ENCODE measurements around the gene ARPC2. TPM values are rescaled to one million over a fixed set of nuclear protein-coding genes. Genes with fewer than 3 reads are reported as not detected.

ARPC2 gene
- total and polyA plus RNA-seq, 10 of the 15 experiments (the other 5 are each of a cell fraction or from before 2014, with no cell fraction given): 440 to 980 (median 709) TPM

DNA sequence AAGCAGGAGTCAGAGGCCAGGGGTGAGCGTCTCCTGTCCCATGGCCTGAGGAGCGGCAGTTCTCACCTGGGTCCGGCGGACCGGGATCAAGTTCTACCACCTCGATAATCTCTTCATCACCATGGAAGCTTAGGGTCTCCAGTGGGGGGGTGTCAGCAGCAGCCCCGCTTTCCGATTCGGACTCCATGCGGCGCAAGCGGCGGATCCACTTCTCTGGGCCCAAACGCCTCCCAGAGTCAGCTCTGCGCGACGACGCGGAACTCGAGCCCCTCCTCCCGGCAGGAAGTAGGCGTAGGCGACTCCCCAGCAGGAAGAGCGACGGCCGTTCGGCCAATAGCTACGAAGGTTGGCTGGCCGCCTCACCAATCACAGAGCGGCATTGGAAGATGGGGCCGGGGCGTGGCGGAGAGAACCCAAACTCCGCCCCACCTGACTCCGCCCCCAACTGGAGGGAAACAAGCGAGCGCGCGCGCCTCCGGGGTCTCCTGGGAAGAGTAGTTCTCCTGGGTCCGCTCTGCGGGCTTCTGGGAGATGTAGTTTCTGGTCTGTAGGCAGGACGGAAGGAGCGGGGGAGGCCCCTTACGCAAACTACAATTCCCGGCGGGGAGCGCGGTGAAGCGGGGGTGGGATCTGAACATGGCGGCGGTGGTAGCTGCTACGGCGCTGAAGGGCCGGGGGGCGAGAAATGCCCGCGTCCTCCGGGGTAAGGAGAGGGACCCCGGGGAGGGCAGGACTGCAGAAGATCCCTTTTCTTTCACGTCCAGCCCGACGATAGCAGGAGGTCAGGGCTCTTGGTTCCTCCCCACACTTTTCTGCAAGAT lies 53.1 kb downstream of the ARPC2 start, which contains the start of the genes AAMP and PNKD (continued):
- TF ChIP-seq, protein P1, sequence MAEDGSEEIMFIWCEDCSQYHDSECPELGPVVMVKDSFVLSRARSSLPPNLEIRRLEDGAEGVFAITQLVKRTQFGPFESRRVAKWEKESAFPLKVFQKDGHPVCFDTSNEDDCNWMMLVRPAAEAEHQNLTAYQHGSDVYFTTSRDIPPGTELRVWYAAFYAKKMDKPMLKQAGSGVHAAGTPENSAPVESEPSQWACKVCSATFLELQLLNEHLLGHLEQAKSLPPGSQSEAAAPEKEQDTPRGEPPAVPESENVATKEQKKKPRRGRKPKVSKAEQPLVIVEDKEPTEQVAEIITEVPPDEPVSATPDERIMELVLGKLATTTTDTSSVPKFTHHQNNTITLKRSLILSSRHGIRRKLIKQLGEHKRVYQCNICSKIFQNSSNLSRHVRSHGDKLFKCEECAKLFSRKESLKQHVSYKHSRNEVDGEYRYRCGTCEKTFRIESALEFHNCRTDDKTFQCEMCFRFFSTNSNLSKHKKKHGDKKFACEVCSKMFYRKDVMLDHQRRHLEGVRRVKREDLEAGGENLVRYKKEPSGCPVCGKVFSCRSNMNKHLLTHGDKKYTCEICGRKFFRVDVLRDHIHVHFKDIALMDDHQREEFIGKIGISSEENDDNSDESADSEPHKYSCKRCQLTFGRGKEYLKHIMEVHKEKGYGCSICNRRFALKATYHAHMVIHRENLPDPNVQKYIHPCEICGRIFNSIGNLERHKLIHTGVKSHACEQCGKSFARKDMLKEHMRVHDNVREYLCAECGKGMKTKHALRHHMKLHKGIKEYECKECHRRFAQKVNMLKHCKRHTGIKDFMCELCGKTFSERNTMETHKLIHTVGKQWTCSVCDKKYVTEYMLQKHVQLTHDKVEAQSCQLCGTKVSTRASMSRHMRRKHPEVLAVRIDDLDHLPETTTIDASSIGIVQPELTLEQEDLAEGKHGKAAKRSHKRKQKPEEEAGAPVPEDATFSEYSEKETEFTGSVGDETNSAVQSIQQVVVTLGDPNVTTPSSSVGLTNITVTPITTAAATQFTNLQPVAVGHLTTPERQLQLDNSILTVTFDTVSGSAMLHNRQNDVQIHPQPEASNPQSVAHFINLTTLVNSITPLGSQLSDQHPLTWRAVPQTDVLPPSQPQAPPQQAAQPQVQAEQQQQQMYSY (CRISPR knock-in tag; IDR thresholded peaks at IDR 0.05): no peak
- peak; percentile 65 for TF ChIP-seq NR2F1 (conservative IDR thresholded peaks at IDR 0.05)
- TF ChIP-seq SPI1 (IDR thresholded peaks at IDR 0.05; ENCODE audit: borderline replicate concordance, insufficient read depth, low read depth, low read length): peak; percentile 15; the same call in 1 of the 2 replicates
- TF ChIP-seq SMARCA5 (IDR thresholded peaks at IDR 0.05): peak; percentile 56; the same call in 1 of the 2 replicates

DNA sequence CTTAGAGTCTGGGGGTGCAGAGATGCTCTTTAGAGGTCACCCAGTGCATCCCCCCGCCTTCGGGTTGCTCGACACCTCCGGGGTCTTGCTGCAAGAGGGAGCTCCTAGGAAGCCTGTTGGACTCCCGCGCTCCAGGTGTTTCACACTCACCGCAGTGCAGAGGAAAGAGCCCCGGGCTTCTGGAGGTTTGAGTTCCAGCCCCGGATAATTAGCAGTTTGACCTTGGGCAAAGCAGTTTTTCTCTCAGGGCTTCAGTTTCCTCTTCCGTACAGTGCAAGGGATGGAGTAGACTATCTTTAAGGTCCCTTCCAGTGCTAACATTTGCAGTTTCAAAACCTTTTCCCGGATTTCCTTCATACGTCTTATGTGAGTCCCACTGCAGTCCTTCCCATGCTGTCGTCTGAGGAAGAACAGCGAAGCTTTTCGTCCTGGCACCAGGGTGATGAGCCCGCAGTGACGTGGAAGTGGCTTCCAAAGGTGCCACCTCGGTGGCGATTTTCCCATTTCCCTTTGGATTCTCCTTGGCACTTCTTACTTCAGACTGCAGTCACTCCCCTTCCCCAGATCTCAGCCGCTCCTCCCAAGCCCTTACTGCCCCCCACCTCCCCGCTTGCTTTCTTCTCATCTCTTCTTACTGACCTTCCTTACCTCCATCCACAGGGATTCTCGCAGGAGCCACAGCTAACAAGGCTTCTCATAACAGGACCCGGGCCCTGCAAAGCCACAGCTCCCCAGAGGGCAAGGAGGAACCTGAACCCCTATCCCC lies 53.9 kb downstream of the ARPC2 start:
- CTCF ChIA-PET: interaction anchor here (0.7 to 7.0 kb wide), 27 partner anchors 10 to 416 kb away, joined by 3 to 154 read pairs (median 6); partner anchors contain the start of genes ARPC2, CATIP, GPBAR1 and RNF25
- SMC1A ChIA-PET (ENCODE audit: uncharacterized antibody, unreplicated experiment): interaction anchor here (0.6 to 7.6 kb wide), 18 partner anchors 17 to 300 kb away, joined by 3 to 194 read pairs (median 4); partner anchors contain the start of genes CATIP and TMBIM1
- Histone ChIP-seq H3K4me2 (ENCODE audit: control insufficient read depth, insufficient read depth) (peak overlapping the region; percentile 90), H3K27ac (ENCODE audit: control insufficient read depth, insufficient read depth) (peak overlapping the region; percentile 36), H3K27me3 (replicated peaks in 1 of 2; ENCODE audit: control insufficient read depth in 2 of 2, insufficient read depth in 2 of 2, low read length in 1 of 2) (no peaks in the 10 kb centered on the region), H3K36me3 (ENCODE audit: control insufficient read depth in 2 of 2, insufficient read depth in 2 of 2, low read length in 1 of 2) (peaks cover 20% of the 10 kb centered on the region in 2 experiments), H4K20me1 (ENCODE audit: control insufficient read depth, insufficient read depth) (no peaks in the 10 kb centered on the region), H3K9ac (ENCODE audit: control insufficient read depth, insufficient read depth, low read length) (peak overlapping the region; percentile 65), H3K79me2 (ENCODE audit: control insufficient read depth, insufficient read depth, low read length) (peaks cover 19% of the 10 kb centered on the region), H3K9me3 (replicated peaks; ENCODE audit: control insufficient read depth, insufficient read depth, low read length) (no peaks in the 10 kb centered on the region), H3K4me3 (peak overlapping the region; percentile 88), H2AFZ (ENCODE audit: control insufficient read depth, low read depth, low read length) (peak overlapping the region; percentile 66), H3K4me1 (ENCODE audit: control insufficient read depth, insufficient read depth, low read length) (peaks cover 18% of the 10 kb centered on the region)
- no TSS peak for BruUV-seq (replicated peaks)
- ATAC-seq (no peak), DNase-seq (ENCODE audit: low read depth, low spot score) (no peak), FAIRE-seq (no peak)
- RAD21 ChIA-PET (ENCODE audit: unreplicated experiment): interaction anchor here (0.7 to 7.3 kb wide), 27 partner anchors 9 to 417 kb away, joined by 3 to 141 read pairs (median 4); partner anchors contain the start of genes BCS1L, CATIP, CTDSP1 and TMBIM1
- in situ Hi-C loops (cut with MboI): no loop called here
- 0 out of 2 replicates have a peak, but pooled peaks have one; percentile 0 for TF ChIP-seq PML (IDR thresholded peaks at IDR 0.05; ENCODE audit: low read length)
- TF ChIP-seq IKZF2 (IDR thresholded peaks at IDR 0.05): 0 out of 4 replicates have a peak, but pooled peaks of 1 of the 2 experiments have one; percentile 20
- TF ChIP-seq MTA2 (IDR thresholded peaks at IDR 0.05; ENCODE audit: low read depth): no peak
- POLR2A ChIA-PET: interaction anchor here (0.5 to 6.8 kb wide), 18 partner anchors 13 to 806 kb away, joined by 3 to 84 read pairs (median 4); partner anchors contain the start of genes ARPC2 and TMBIM1
- intact Hi-C loops (cut with micrococcal nuclease; ENCODE audit: unreplicated experiment): loop anchor here (1.0 to 5.0 kb wide), 3 partner anchors 84 to 296 kb away; partner anchors contain the start of genes CNOT9 and USP37
- 2% methylated on average over 23 of the region's 23 CpGs for WGBS (ENCODE audit: insufficient coverage, insufficient replicate concordance, low lambda C conversion rate, missing lambda C conversion rate)

All from GM12878 (cell line).